NCI-H82 (cell line): ENCODE measurements around the gene SIKE1.
"Not testable (repeated sequence)": the region's sequence is repeated elsewhere in the genome, so short reads cannot be mapped to it uniquely, and the experiment has no call there.

Source experiments
- DNase-seq: peaks from one replicate; lab custom pipeline; 2025; lab: John Stamatoyannopoulos, UW

SIKE1 gene

GRCh38 chr1:114780344-114781226 lies at the start of gene SIKE1:
SIKE1 (minus strand) TSS chr1:114780685; CDS start chr1:114780607, 78 bp downstream.
- peak; percentile 99 for DNase-seq

GRCh38 chr1:114830075-114830474 lies 49.6 kb upstream of the SIKE1 start:
- not testable (repeated sequence) for DNase-seq

- DNase-seq = no peak
Observed at GRCh38 chr1:114828251-114828650, 47.8 kb upstream of the SIKE1 start.

- DNase-seq = no peak
Observed at GRCh38 chr1:114821978-114822377, 41.5 kb upstream of the SIKE1 start.

GRCh38 chr1:114820392-114820791 lies 39.9 kb upstream of the SIKE1 start:
- no peak for DNase-seq

- DNase-seq = no peak
Observed at GRCh38 chr1:114819869-114820268, 39.4 kb upstream of the SIKE1 start.

- not testable (repeated sequence) for DNase-seq
Observed at GRCh38 chr1:114804449-114804848, 24.0 kb upstream of the SIKE1 start.

GRCh38 chr1:114803001-114803400 lies 22.5 kb upstream of the SIKE1 start:
- peak; percentile 11 for DNase-seq

- no peak for DNase-seq
Observed at GRCh38 chr1:114794038-114794437, 13.6 kb upstream of the SIKE1 start.

- not testable (repeated sequence) for DNase-seq
Observed at GRCh38 chr1:114790581-114790980, 10.1 kb upstream of the SIKE1 start.

GRCh38 chr1:114786440-114786839 lies 6.0 kb upstream of the SIKE1 start:
- not testable (repeated sequence) for DNase-seq

GRCh38 chr1:114782476-114782875 lies 2.0 kb upstream of the SIKE1 start:
- no peak for DNase-seq

GRCh38 chr1:114779722-114780121 lies 763 bp downstream of the SIKE1 start:
- DNase-seq = no peak

GRCh38 chr1:114776726-114777125 lies 3.8 kb downstream of the SIKE1 start:
- DNase-seq = not testable (repeated sequence)

GRCh38 chr1:114771992-114772391 lies 8.5 kb downstream of the SIKE1 start:
- no peak for DNase-seq

GRCh38 chr1:114770989-114771388 lies 9.5 kb downstream of the SIKE1 start:
- DNase-seq = no peak

- DNase-seq = peak; percentile 13
Observed at GRCh38 chr1:114764689-114765088, 15.8 kb downstream of the SIKE1 start.

GRCh38 chr1:114758256-114758832 lies 22.1 kb downstream of the SIKE1 start:
- peak; percentile 30 for DNase-seq

- DNase-seq = peak; percentile 100
Observed at GRCh38 chr1:114757455-114758255, 22.8 kb downstream of the SIKE1 start, which contains the start of gene CSDE1. CSDE1 (minus strand) TSS chr1:114757984; CDS start chr1:114739890, 18,094 bp downstream.

- DNase-seq = peak; percentile 72
Observed at GRCh38 chr1:114756949-114757454, 23.5 kb downstream of the SIKE1 start.

GRCh38 chr1:114756009-114756892 lies 24.2 kb downstream of the SIKE1 start:
- peak; percentile 44 for DNase-seq
